ENCODE data around the gene AGAP6. TPM values are rescaled to one million over a fixed set of nuclear protein-coding genes. Genes with fewer than 3 reads are reported as not detected.
"Not testable (repeated sequence)": the region's sequence is repeated elsewhere in the genome, so short reads cannot be mapped to it uniquely, and the experiment has no call there.

AGAP6 gene
- 5.9 and 7.6 TPM in 2 replicates for total RNA-seq (2014; rRNA removed; shearing (Covaris generic))
- polyA plus RNA-seq (2015; cell fraction: cytosol; rRNA removed): 5.5 and 6.9 TPM in 2 replicates
- 62.7 and 75.8 TPM in 2 replicates for polyA plus RNA-seq (2015; cell fraction: nucleus; rRNA removed)

- not testable (repeated sequence) for DNase-seq (ENCODE audit: low read depth)
Measured at GRCh38 chr10:49988376-49988775, at the start of gene AGAP6. TSS of gene AGAP6 (plus strand) at chr10:49988406. CDS start at chr10:49988716, 310 bp downstream.

GRCh38 chr10:49941447-49942338 lies 46.5 kb upstream of the AGAP6 start, which contains the start of the genes PARG and TIMM23B:
TSS of gene PARG (minus strand) at chr10:49942027. CDS start at chr10:49941725, 302 bp downstream.
TSS of gene TIMM23B (plus strand) at chr10:49942053. CDS start at chr10:49942195, 142 bp downstream.
- peak; percentile 78 for DNase-seq (ENCODE audit: low read depth)

GRCh38 chr10:49942339-49942705 lies 45.9 kb upstream of the AGAP6 start:
- DNase-seq (ENCODE audit: low read depth): not testable (repeated sequence)

GRCh38 chr10:49943607-49944006 lies 44.6 kb upstream of the AGAP6 start:
- DNase-seq (ENCODE audit: low read depth): not testable (repeated sequence)

GRCh38 chr10:49948142-49948541 lies 40.1 kb upstream of the AGAP6 start:
- not testable (repeated sequence) for DNase-seq (ENCODE audit: low read depth)

- DNase-seq (ENCODE audit: low read depth): not testable (repeated sequence)
Measured at GRCh38 chr10:49948737-49949136, 39.5 kb upstream of the AGAP6 start.

- not testable (repeated sequence) for DNase-seq (ENCODE audit: low read depth)
Measured at GRCh38 chr10:49952006-49952405, 36.2 kb upstream of the AGAP6 start.

GRCh38 chr10:49953122-49953521 lies 35.1 kb upstream of the AGAP6 start:
- not testable (repeated sequence) for DNase-seq (ENCODE audit: low read depth)

GRCh38 chr10:49970331-49970857 lies 17.8 kb upstream of the AGAP6 start:
- not testable (repeated sequence) for DNase-seq (ENCODE audit: low read depth)

- not testable (repeated sequence) for DNase-seq (ENCODE audit: low read depth)
Measured at GRCh38 chr10:49971466-49971865, 16.7 kb upstream of the AGAP6 start.

GRCh38 chr10:49972094-49972493 lies 16.1 kb upstream of the AGAP6 start:
- DNase-seq (ENCODE audit: low read depth): not testable (repeated sequence)

GRCh38 chr10:49977756-49978155 lies 10.4 kb upstream of the AGAP6 start:
- DNase-seq (ENCODE audit: low read depth): not testable (repeated sequence)

- not testable (repeated sequence) for DNase-seq (ENCODE audit: low read depth)
Measured at GRCh38 chr10:49987207-49987606, 999 bp upstream of the AGAP6 start.

GRCh38 chr10:49995321-49995720 lies 7.1 kb downstream of the AGAP6 start:
- DNase-seq (ENCODE audit: low read depth): not testable (repeated sequence)

GRCh38 chr10:50014024-50014423 lies 25.8 kb downstream of the AGAP6 start:
- not testable (repeated sequence) for DNase-seq (ENCODE audit: low read depth)

- not testable (repeated sequence) for DNase-seq (ENCODE audit: low read depth)
Measured at GRCh38 chr10:50015596-50016220, 27.5 kb downstream of the AGAP6 start.

- not testable (repeated sequence) for DNase-seq (ENCODE audit: low read depth)
Measured at GRCh38 chr10:50016926-50017325, 28.7 kb downstream of the AGAP6 start.

- DNase-seq (ENCODE audit: low read depth): not testable (repeated sequence)
Measured at GRCh38 chr10:50017646-50018045, 29.4 kb downstream of the AGAP6 start.

GRCh38 chr10:50019279-50019678 lies 31.1 kb downstream of the AGAP6 start:
- not testable (repeated sequence) for DNase-seq (ENCODE audit: low read depth)

GRCh38 chr10:50020451-50021024 lies 32.3 kb downstream of the AGAP6 start:
- not testable (repeated sequence) for DNase-seq (ENCODE audit: low read depth)

GRCh38 chr10:50021646-50022045 lies 33.4 kb downstream of the AGAP6 start:
- no peak for DNase-seq (ENCODE audit: low read depth)

All from HT1080 (cell line).